BJ (cell line): ENCODE data around the gene PRSS1. TPM values are rescaled to one million over a fixed set of nuclear protein-coding genes. Genes with fewer than 3 reads are reported as not detected.
"Not testable (repeated sequence)": the region's sequence is repeated elsewhere in the genome, so short reads cannot be mapped to it uniquely, and the experiment has no call there.

ENCODE experiments used
- CTCF ChIA-PET: fragments of 350-600 bp; formaldehyde crosslinking; extraction: SDS; loops from one replicate; lab custom pipeline; 2021; ENCODE audit warnings: antibody characterized with exemption, inconsistent platforms; lab: Yijun Ruan, JAX
- POLR2A ChIA-PET: fragments of 300-600 bp; sonication (Branson Sonifier 250); formaldehyde crosslinking; extraction: SDS; loops from one replicate; lab custom pipeline; 2021; ENCODE audit warnings: antibody characterized with exemption; lab: Charles Lee
- DNase-seq: peaks from one replicate; pipeline ENCODE4 v3.0.0-alpha.2; 2011; ENCODE audit warnings: low read depth
- H3K27me3 ChIP-seq: 2 replicates; pipeline ENCODE4 v1.6.0; 2011; ENCODE audit warnings: low read length; ENCODE audit not compliant: control insufficient read depth, insufficient read depth
- H3K36me3 ChIP-seq: 2 replicates; pipeline ENCODE4 v1.5.1; 2011; ENCODE audit warnings: low read length; ENCODE audit not compliant: control insufficient read depth, insufficient read depth
- H3K4me3 ChIP-seq: 2 replicates; pipeline ENCODE4 v1.5.1; 2011; ENCODE audit warnings: low read depth, mild to moderate bottlenecking, control low read depth, low read length
- CTCF ChIP-seq: IDR thresholded peaks from 2 replicates; pipeline ENCODE4 v1.5.1; 2011; ENCODE audit warnings: low read depth, mild to moderate bottlenecking, control low read depth, inconsistent platforms, low read length, moderate library complexity; ENCODE audit not compliant: insufficient read depth
- polyA plus RNA-seq: library from polyadenylated mRNA; depleted of rRNA; stranded (reverse); fragments of >200 nt; gene quantifications from 2 replicates; pipeline ENCODE4 v1.2.3, GENCODE V29; 2011

PRSS1 gene
- polyA plus RNA-seq, 1 experiment, result not detected

GRCh38 chr7:142772051-142772450, 22.8 kb downstream of the PRSS1 start:
- ChIA-PET CTCF (interaction anchor here (0.6 to 3.1 kb wide), 2 partner anchors 11 to 287 kb away, joined by 3 to 27 read pairs; no protein-coding TSS in a partner anchor), POLR2A (no interaction called here)
- Histone ChIP-seq H3K36me3 (no peaks in the 10 kb centered on the region), H3K4me3 (no peak overlapping the region), H3K27me3 (peaks cover 5% of the 10 kb centered on the region; the same call in 1 of the 2 replicates)
- no peak for DNase-seq
- no peak for TF ChIP-seq CTCF

- TF ChIP-seq CTCF, result no peak
- Histone ChIP-seq H3K36me3 (no peaks in the 10 kb centered on the region), H3K27me3 (peaks cover 5% of the 10 kb centered on the region; the same call in 1 of the 2 replicates), H3K4me3 (no peak overlapping the region)
- DNase-seq, result no peak
- ChIA-PET POLR2A (no interaction called here), CTCF (interaction anchor here (1.0 kb wide), 1 partner anchor 11 kb away, joined by 3 read pairs; no protein-coding TSS in a partner anchor)
Observed at GRCh38 chr7:142772673-142773072, 23.4 kb downstream of the PRSS1 start.

GRCh38 chr7:142773230-142773629, 24.0 kb downstream of the PRSS1 start:
- 0 out of 2 replicates have a peak, but pooled peaks cover 3% of the 10 kb centered on the region for H3K27me3 ChIP-seq
- CTCF ChIA-PET, result interaction anchor here (1.0 kb wide), 1 partner anchor 10 kb away, joined by 3 read pairs; no protein-coding TSS in a partner anchor
- DNase-seq, result no peak

GRCh38 chr7:142773937-142774744, 24.9 kb downstream of the PRSS1 start:
- H3K4me3 ChIP-seq, result no peak overlapping the region
- no peak for DNase-seq
- H3K36me3 ChIP-seq, result no peaks in the 10 kb centered on the region
- ChIA-PET CTCF (interaction anchor here (0.7 to 1.9 kb wide), 5 partner anchors 9 to 249 kb away, joined by 3 to 6 read pairs (median 3); no protein-coding TSS in a partner anchor), POLR2A (no interaction called here)
- no peak for TF ChIP-seq CTCF
- H3K27me3 ChIP-seq, result 0 out of 2 replicates have a peak, but pooled peaks cover 3% of the 10 kb centered on the region

More at GRCh38 chr7:142773230-142773629, 24.0 kb downstream of the PRSS1 start:
- Histone ChIP-seq H3K4me3 (no peak overlapping the region), H3K36me3 (no peaks in the 10 kb centered on the region)
- TF ChIP-seq CTCF, result no peak
- POLR2A ChIA-PET, result no interaction called here

GRCh38 chr7:142774826-142775225, 25.6 kb downstream of the PRSS1 start:
- DNase-seq, result no peak
- ChIA-PET CTCF (interaction anchor here (0.7 to 1.9 kb wide), 6 partner anchors 8 to 250 kb away, joined by 3 to 6 read pairs (median 3); no protein-coding TSS in a partner anchor), POLR2A (no interaction called here)
- Histone ChIP-seq H3K36me3 (no peaks in the 10 kb centered on the region), H3K4me3 (no peak overlapping the region), H3K27me3 (0 out of 2 replicates have a peak, but pooled peaks cover 3% of the 10 kb centered on the region)
- no peak for TF ChIP-seq CTCF

- POLR2A ChIA-PET, H3K27me3 ChIP-seq, DNase-seq, H3K36me3 ChIP-seq, H3K4me3 ChIP-seq: not testable (repeated sequence)
- CTCF ChIA-PET, result interaction anchor here (0.7 to 2.4 kb wide), 6 partner anchors 8 to 250 kb away, joined by 3 to 14 read pairs (median 4); no protein-coding TSS in a partner anchor
Observed at GRCh38 chr7:142775351-142776115, 26.3 kb downstream of the PRSS1 start.
